Esophagus squamous epithelium (tissue), 5 donors: ENCODE measurements around the gene CHRM2. TPM values are rescaled to one million over a fixed set of nuclear protein-coding genes. Genes with fewer than 3 reads are reported as not detected.
A peak's percentile ranks its signal among the peaks of the same experiment; 100 is the strongest.
"Not testable (repeated sequence)": the region's sequence is repeated elsewhere in the genome, so short reads cannot be mapped to it uniquely, and the experiment has no call there.

ENCODE experiments used
- DNase-seq: peaks from one replicate; lab custom pipeline; 2025; lab: John Stamatoyannopoulos, UW
- H3K27ac ChIP-seq, 4 donors: fragments of 200-600 bp; sonication (generic); one replicate each; pipeline ENCODE4 v1.5.1; 2016 to 2019; ENCODE audit warnings: mild to moderate bottlenecking in 1 of 4
- H3K27me3 ChIP-seq, 4 donors: fragments of 200-600 bp; sonication (generic); 1 replicate in 3 of 4; 2 replicates in 1 of 4; pipeline versions ENCODE4 v1.5.1 to v1.6.0; 2017 to 2021; ENCODE audit warnings: antibody characterized with exemption in 1 of 4
- H3K36me3 ChIP-seq, 3 donors: fragments of 200-600 bp; sonication (generic); one replicate each; pipeline ENCODE4 v1.5.1; 2016 to 2019
- H3K4me1 ChIP-seq, 3 donors: fragments of 200-600 bp; sonication (generic); one replicate each; pipeline ENCODE4 v1.5.1; 2017 to 2019
- H3K4me3 ChIP-seq, 4 donors: fragments of 200-600 bp; sonication (generic); 1 replicate in 3 of 4; 2 replicates in 1 of 4; pipeline ENCODE4 v1.5.1; 2016 to 2019; ENCODE audit warnings: mild to moderate bottlenecking in 2 of 4, moderate library complexity in 1 of 4
- H3K9me3 ChIP-seq, 3 donors: fragments of 200-600 bp; sonication (generic); one replicate each; pipeline ENCODE4 v1.5.1; 2016 to 2019
- POLR2A ChIP-seq, 4 donors: fragments of 450-650 bp; IDR thresholded peaks; one replicate each; pipeline ENCODE4 v1.6.1; 2017; ENCODE audit warnings: antibody characterized with exemption in 4 of 4, mild to moderate bottlenecking in 4 of 4, moderate library complexity in 3 of 4
- WGBS, 2 donors: methylation state at CpG; one replicate each; pipeline ENCODE4 v1.1.5; 2018; 5-methylcytosine and 5-hydroxymethylcytosine counted together
- intact Hi-C: fragments of 100-400 bp; cut with DNase I; formaldehyde crosslinking; loops from one replicate; pipeline ENCODE4 v1.15.0; 2022
- total RNA-seq, 4 donors: library from RNA; depleted of rRNA; stranded (reverse); fragments of >200 nt; gene quantifications; one replicate each; pipeline ENCODE4 v1.1.0, GENCODE V29; 2016
- TF ChIP-seq, protein P1 (sequence below), 6 experiments: fragments of 450-650 bp in 4 of 6; fragments of 200-600 bp in 2 of 6; sonication (generic) in 2 of 6; IDR thresholded peaks; one replicate each; pipeline ENCODE4 v1.5.1; 2016 to 2019; ENCODE audit warnings: antibody characterized with exemption in 6 of 6, mild to moderate bottlenecking in 4 of 6, moderate library complexity in 4 of 6
- donor health status: DM: yes; HTN: yes; CAD: no.

Gene CHRM2
- total RNA-seq: under 1 TPM in 1 of 4 donors, not detected in 3; under 0.01 TPM

DNA sequence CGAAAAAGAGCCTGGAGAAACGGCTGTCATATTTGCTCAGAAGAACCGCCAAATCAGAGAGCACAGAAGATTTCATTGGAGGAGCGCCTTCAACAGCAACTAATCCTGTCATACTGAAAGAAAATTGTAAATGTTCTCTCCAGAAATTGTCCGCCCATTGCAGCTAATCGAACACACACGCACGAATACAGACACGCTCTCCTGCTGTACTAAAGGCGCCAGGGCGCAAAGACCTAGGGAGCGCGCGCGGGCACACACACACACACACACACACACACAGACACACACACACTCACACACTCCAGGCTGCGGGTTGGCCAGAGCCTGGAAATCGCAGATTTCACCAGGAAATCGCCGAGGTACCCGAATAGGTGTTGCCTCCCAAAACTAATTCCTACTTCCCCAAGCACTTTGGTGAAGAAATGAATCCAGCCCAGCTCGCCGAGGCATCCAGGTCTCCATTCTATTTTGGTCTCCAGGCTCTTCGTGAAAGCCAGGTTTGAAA, at the start of gene CHRM2:
Gene CHRM2 (plus strand): TSS at position 157 of the 505 bp plus-strand sequence. CDS start 146,214 bp downstream, outside the sequence.
- H3K36me3 ChIP-seq: no peaks in the 10 kb centered on the region
- H3K27me3 ChIP-seq: peaks cover 0 to 67% (median 4%) of the 10 kb centered on the region in 4 donors
- H3K4me1 ChIP-seq: peaks cover 6 to 32% (median 15%) of the 10 kb centered on the region in 3 donors
- H3K9me3 ChIP-seq: no peaks in the 10 kb centered on the region
- intact Hi-C loops: no loop called here
- no peak within 1 kb of the TSS for H3K27ac ChIP-seq
- WGBS, 2 donors: 3 to 9% methylated on average over 8 to 18 of the region's 23 CpGs
- no peak for DNase-seq
- peak within 1 kb of the TSS in 3 of 4 donors; percentile 17 to 54 (median 37) for H3K4me3 ChIP-seq
- TF ChIP-seq, protein P1, sequence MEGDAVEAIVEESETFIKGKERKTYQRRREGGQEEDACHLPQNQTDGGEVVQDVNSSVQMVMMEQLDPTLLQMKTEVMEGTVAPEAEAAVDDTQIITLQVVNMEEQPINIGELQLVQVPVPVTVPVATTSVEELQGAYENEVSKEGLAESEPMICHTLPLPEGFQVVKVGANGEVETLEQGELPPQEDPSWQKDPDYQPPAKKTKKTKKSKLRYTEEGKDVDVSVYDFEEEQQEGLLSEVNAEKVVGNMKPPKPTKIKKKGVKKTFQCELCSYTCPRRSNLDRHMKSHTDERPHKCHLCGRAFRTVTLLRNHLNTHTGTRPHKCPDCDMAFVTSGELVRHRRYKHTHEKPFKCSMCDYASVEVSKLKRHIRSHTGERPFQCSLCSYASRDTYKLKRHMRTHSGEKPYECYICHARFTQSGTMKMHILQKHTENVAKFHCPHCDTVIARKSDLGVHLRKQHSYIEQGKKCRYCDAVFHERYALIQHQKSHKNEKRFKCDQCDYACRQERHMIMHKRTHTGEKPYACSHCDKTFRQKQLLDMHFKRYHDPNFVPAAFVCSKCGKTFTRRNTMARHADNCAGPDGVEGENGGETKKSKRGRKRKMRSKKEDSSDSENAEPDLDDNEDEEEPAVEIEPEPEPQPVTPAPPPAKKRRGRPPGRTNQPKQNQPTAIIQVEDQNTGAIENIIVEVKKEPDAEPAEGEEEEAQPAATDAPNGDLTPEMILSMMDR (IDR thresholded peaks at IDR 0.05): no peak
- TF ChIP-seq POLR2A (IDR thresholded peaks at IDR 0.05): no peak

DNA sequence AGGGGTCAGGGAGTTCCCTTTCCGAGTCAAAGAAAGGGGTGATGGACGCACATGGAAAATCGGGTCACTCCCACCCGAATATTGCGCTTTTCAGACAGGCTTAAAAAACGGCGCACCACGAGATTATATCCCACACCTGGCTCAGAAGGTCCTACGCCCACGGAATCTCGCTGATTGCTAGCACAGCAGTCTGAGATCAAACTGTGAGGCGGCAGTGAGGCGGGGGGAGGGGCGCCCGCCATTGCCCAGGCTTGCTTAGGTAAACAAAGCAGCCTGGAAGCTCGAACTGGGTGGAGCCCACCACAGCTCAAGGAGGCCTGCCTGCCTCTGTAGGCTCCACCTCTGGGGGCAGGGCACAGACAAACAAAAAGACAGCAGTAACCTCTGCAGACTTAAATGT, 37.1 kb upstream of the CHRM2 start:
- DNase-seq, intact Hi-C loops, H3K4me3 ChIP-seq, H3K4me1 ChIP-seq, H3K36me3 ChIP-seq, H3K27ac ChIP-seq, H3K27me3 ChIP-seq, H3K9me3 ChIP-seq: not testable (repeated sequence)
- no CpG with 5 or more reads among the region's 16 CpGs for whole genome bisulfite sequencing, 2 donors

DNA sequence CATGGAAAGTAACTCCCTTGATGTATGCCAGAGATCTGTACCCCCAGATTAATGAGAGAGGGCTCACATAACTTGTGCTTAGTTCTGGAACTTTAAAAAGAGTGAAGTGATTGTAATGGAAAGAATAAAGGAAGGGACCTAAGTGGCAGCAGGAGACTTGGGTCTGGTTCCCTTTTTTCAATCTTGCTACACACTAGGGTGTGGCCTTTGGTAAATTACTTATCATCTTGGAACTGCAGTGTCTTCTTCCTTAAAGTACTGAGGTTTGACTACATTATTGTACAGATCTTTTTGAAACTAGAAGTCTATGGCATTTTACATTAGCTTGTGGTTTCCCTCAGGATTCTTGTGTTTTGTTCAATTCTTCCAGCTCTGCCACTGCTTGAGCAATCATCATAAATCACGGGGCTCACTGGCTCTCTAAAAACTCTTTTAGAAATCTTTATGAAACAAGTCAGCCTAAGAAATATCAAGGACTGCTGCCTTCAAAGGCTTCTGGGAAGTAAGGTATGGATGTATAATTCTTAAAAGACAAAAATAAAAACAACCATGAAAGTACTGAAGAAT, 22.5 kb upstream of the CHRM2 start:
- no peak for TF ChIP-seq POLR2A (IDR thresholded peaks at IDR 0.05)
- TF ChIP-seq, protein P1 (IDR thresholded peaks at IDR 0.05): no peak
- Histone ChIP-seq H3K4me1 (no peaks in the 10 kb centered on the region), H3K27me3 (no peaks in the 10 kb centered on the region), H3K4me3 (no peak overlapping the region), H3K9me3 (no peaks in the 10 kb centered on the region), H3K36me3 (no peaks in the 10 kb centered on the region), H3K27ac (no peak overlapping the region)
- intact Hi-C loops: no loop called here
- no peak for DNase-seq
- 50 to 60% methylated on average over 1 of the region's 1 CpG for WGBS, 2 donors

DNA sequence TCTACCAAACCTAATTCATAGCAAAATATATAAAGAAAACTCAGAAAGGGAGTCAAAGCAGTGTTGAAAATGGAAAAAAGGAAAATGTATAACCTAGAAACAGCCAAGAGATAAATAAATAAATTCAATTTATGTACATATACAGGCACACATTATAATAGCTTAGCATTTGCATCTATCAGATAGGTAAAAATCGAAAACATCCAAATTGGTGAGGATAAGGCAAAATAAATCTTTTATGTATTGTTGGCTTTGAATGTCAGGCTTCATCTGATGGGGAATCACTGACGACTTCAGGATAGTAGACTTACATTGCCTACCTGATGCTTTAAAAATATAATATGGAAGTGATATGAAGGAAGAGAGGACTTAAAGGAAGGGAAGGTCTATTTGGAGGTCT, 20.6 kb upstream of the CHRM2 start:
- WGBS, 2 donors: 67 to 82% methylated on average over 2 of the region's 2 CpGs
- no peaks in the 10 kb centered on the region for H3K4me1 ChIP-seq
- DNase-seq: no peak
- intact Hi-C loops: no loop called here
- no peak overlapping the region for H3K27ac ChIP-seq
- no peaks in the 10 kb centered on the region for H3K9me3 ChIP-seq
- no peaks in the 10 kb centered on the region for H3K36me3 ChIP-seq
- TF ChIP-seq, protein P1 (IDR thresholded peaks at IDR 0.05): no peak
- TF ChIP-seq POLR2A (IDR thresholded peaks at IDR 0.05): no peak
- H3K27me3 ChIP-seq: no peaks in the 10 kb centered on the region
- no peak overlapping the region for H3K4me3 ChIP-seq

DNA sequence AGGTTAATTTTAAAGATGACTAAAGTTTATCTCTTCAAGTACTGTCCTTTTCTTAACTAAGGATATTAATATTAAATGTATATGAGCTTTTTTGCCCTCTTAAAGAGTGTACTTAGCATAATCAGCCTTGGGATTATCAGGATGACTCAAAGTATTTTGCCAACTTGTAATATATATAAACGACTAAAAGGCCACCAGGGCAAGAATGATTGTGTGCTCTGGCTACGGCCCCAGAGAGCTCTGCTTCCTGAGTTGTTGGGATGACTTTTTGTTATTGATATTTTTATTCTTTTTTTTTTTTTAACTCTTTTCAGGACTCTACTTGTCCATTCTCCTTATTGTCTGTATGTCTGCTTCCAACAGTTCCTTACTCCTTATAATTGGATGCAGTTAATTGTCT, 14.8 kb upstream of the CHRM2 start:
- TF ChIP-seq, protein P1 (IDR thresholded peaks at IDR 0.05): no peak
- no peak for TF ChIP-seq POLR2A (IDR thresholded peaks at IDR 0.05)
- 26 to 39% methylated on average over 2 of the region's 2 CpGs for WGBS, 2 donors
- Histone ChIP-seq H3K4me1 (no peaks in the 10 kb centered on the region), H3K9me3 (no peaks in the 10 kb centered on the region), H3K36me3 (no peaks in the 10 kb centered on the region), H3K27me3 (no peaks in the 10 kb centered on the region), H3K4me3 (no peak overlapping the region), H3K27ac (no peak overlapping the region)
- no peak for DNase-seq
- intact Hi-C loops: no loop called here
